ENCODE data around the gene UCKL1.
"Not testable (repeated sequence)": the region's sequence is repeated elsewhere in the genome, so short reads cannot be mapped to it uniquely, and the experiment has no call there.

UCKL1 gene

DNA sequence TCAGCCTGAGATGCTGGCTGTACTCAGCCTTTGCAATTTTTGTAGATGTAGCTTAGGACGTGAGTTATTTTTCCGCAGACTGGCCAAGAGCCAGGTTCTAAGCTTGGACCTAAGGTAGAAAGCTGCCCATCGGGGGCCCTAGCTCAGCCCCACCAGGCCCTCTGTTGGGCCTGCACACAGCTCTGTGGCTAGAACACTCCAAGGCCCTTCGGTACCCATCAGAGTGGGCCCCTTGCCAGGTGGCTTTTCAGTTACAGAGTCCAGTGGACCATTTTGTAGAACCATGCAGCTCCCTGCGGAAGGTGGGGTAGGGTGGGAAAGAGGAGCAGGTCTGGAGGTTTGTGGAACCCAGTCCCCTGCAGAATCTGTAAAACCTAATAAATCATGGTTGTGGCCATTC, 22.6 kb downstream of the UCKL1 start:
- DNase-seq (ENCODE audit: low read depth) = no peak
- no peak for TF ChIP-seq CTCF (conservative IDR thresholded peaks at IDR 0.05; ENCODE audit: low read length)
- no peak overlapping the region for H3K4me3 ChIP-seq (ENCODE audit: low read length)

GRCh38 chr20:63932606-63933160, 23.5 kb downstream of the UCKL1 start:
- no peak overlapping the region for H3K4me3 ChIP-seq (ENCODE audit: low read length)
- no peak for DNase-seq (ENCODE audit: low read depth)
- TF ChIP-seq CTCF (conservative IDR thresholded peaks at IDR 0.05; ENCODE audit: low read length) = no peak

DNA sequence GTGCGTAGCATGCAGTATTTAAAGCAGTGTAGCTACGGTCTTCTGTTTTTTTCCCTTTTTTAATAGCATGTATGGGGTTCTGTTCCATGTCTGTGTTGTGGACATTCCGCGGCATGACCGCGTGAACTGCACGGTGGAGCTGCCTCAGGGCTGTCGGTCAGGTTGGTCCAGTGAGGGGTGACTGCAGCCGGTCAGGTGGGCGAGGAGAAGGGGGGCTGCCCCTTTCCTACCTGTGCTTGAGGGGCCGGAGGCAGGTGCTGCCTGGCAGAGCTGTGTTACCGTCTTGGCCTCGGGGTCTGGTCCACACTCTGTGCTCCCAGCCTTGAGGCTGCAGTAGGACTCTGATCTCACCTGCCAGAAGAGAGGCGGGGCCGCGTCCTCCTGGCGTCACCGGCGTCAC, 24.5 kb downstream of the UCKL1 start:
- TF ChIP-seq CTCF (conservative IDR thresholded peaks at IDR 0.05; ENCODE audit: low read length) = no peak
- H3K4me3 ChIP-seq (ENCODE audit: low read length) = no peak overlapping the region
- no peak for DNase-seq (ENCODE audit: low read depth)

- no peak overlapping the region for H3K4me3 ChIP-seq (ENCODE audit: low read length)
- no peak for TF ChIP-seq CTCF (conservative IDR thresholded peaks at IDR 0.05; ENCODE audit: low read length)
- DNase-seq (ENCODE audit: low read depth) = no peak
These were observed 25.2 kb downstream of the UCKL1 start for GRCh38 chr20:63930971-63931553.

DNA sequence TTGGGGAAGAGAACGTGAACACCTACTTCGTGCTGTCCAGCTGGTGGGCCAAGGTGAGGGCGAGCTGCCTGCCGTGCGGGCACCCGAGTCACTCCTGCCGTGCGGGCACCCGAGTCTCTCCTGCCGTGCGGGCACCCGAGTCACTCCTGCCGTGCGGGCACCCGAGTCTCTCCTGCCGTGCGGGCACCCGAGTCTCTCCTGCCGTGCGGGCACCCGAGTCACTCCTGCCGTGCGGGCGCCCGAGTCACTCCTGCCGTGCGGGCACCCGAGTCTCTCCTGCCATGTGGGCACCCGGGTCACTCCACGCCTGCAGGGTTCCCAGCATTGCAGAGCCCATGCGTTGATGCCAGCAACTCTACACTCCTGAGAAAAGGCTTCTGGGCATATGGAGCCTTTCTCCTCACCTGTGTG, 26.7 kb downstream of the UCKL1 start:
- not testable (repeated sequence) for H3K4me3 ChIP-seq (ENCODE audit: low read length); DNase-seq (ENCODE audit: low read depth)

- DNase-seq (ENCODE audit: low read depth) = no peak
- TF ChIP-seq CTCF (conservative IDR thresholded peaks at IDR 0.05; ENCODE audit: low read length) = no peak
These were observed 27.1 kb downstream of the UCKL1 start for GRCh38 chr20:63929071-63929470.

DNA sequence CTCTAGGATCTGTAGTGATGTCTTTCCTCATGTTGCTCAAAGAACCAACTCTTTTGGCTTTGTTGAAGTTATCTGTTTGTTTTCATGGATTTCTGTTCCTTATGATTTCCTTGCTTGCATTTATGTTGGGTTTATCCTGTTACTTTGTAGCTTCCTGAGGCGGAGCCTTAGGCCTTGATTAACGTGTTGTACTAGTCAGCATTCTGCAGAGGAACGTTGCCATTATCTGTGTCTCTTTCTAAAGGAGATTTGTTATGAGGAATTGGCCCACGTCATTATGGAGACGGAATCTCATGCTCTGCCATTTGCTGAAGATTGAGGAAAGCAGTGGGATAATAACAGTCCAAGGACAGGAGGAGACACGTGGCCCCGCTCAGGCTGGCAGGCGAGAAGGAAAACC, 29.9 kb downstream of the UCKL1 start:
- H3K4me3 ChIP-seq (ENCODE audit: low read length) = no peak overlapping the region
- DNase-seq (ENCODE audit: low read depth) = no peak
- TF ChIP-seq CTCF (conservative IDR thresholded peaks at IDR 0.05; ENCODE audit: low read length) = no peak

More at GRCh38 chr20:63929071-63929470, 27.1 kb downstream of the UCKL1 start:
- no peak overlapping the region for H3K4me3 ChIP-seq (ENCODE audit: low read length)

Data from AG10803 (cell line).